IMR-90 (cell line): ENCODE data around the gene GRM4. TPM values are rescaled to one million over a fixed set of nuclear protein-coding genes. Genes with fewer than 3 reads are reported as not detected.

Experiments
- ATAC-seq: fragments of 200-7000 bp; cut with Tn5 transposase; 2 replicates; pipeline ENCODE4 v1.9.1; 2020; ENCODE audit warnings: low read depth, mild to moderate bottlenecking, moderate library complexity
- BruUV-seq: library from RNA; stranded (reverse); fragments of 400-500 nt; replicated peaks from 2 replicates; lab custom pipeline; 2021; lab: Mats Ljungman, UMichigan
- CTCF ChIA-PET: fragments of 300-600 bp; formaldehyde crosslinking; extraction: SDS; loops from one replicate; lab custom pipeline; 2021; ENCODE audit warnings: antibody characterized with exemption; lab: Yijun Ruan, JAX
- POLR2A ChIA-PET: fragments of 300-600 bp; sonication (Branson Sonifier 250); formaldehyde crosslinking; loops from one replicate; lab custom pipeline; 2022; ENCODE audit warnings: antibody characterized with exemption; ENCODE audit not compliant: unreplicated experiment; lab: Charles Lee
- DNase-seq: peaks from one replicate; pipeline ENCODE4 v3.0.0; 2013
- H2AFZ ChIP-seq: replicated peaks from 2 replicates; pipeline ENCODE3; 2013; ENCODE audit warnings: low read length, mild to moderate bottlenecking; ENCODE audit not compliant: poor library complexity
- H2AK5ac ChIP-seq: 2 replicates; pipeline ENCODE4 v1.6.1; 2013; ENCODE audit warnings: low read depth, low read length, inconsistent platforms
- H2AK9ac ChIP-seq: replicated peaks from 2 replicates; pipeline ENCODE3; 2013; ENCODE audit warnings: mild to moderate bottlenecking, low read depth, low read length, moderate library complexity; ENCODE audit not compliant: poor library complexity
- H2BK120ac ChIP-seq: 2 replicates; pipeline ENCODE4 v1.6.1; 2013; ENCODE audit warnings: low read depth, low read length, inconsistent platforms
- H2BK15ac ChIP-seq: 3 replicates; pipeline ENCODE4 v1.6.1; 2013; ENCODE audit warnings: low read depth, low read length, inconsistent platforms
- H2BK20ac ChIP-seq: 2 replicates; pipeline ENCODE4 v1.6.1; 2013; ENCODE audit warnings: low read depth, mild to moderate bottlenecking, inconsistent platforms, low read length, moderate library complexity
- H2BK5ac ChIP-seq: 2 replicates; pipeline ENCODE4 v1.6.1; 2013; ENCODE audit warnings: mild to moderate bottlenecking, low read depth, low read length, inconsistent platforms; ENCODE audit not compliant: poor library complexity, severe bottlenecking
- H3K14ac ChIP-seq: replicated peaks from 2 replicates; pipeline ENCODE4 v1.6.1; 2013; ENCODE audit warnings: low read depth, low read length, inconsistent platforms
- H3K18ac ChIP-seq: 2 replicates; pipeline ENCODE4 v1.6.1; 2013; ENCODE audit warnings: low read depth, low read length, control low read depth
- H3K23ac ChIP-seq: 2 replicates; pipeline ENCODE4 v1.6.1; 2013; ENCODE audit warnings: low read depth, low read length, inconsistent platforms
- H3K27ac ChIP-seq: 2 replicates; pipeline ENCODE4 v1.5.1; 2013; ENCODE audit warnings: mild to moderate bottlenecking, control low read depth, low read length; ENCODE audit not compliant: insufficient read depth
- H3K27me3 ChIP-seq: 2 replicates; pipeline ENCODE4 v1.6.1; 2013; ENCODE audit warnings: low read length; ENCODE audit not compliant: control insufficient read depth, insufficient read depth
- H3K36me3 ChIP-seq: 2 replicates; pipeline ENCODE4 v1.6.1; 2013; ENCODE audit warnings: low read length, mixed read lengths; ENCODE audit not compliant: control insufficient read depth, insufficient read depth
- H3K4ac ChIP-seq: 2 replicates; pipeline ENCODE4 v1.6.1; 2013; ENCODE audit warnings: low read depth, low read length, inconsistent platforms
- H3K4me1 ChIP-seq: 2 replicates; pipeline ENCODE4 v1.6.1; 2013; ENCODE audit warnings: low read length, mixed read lengths; ENCODE audit not compliant: control insufficient read depth, insufficient read depth
- H3K4me2 ChIP-seq: 2 replicates; pipeline ENCODE4 v1.6.1; 2013; ENCODE audit warnings: low read depth, mild to moderate bottlenecking, control low read depth, low read length, moderate library complexity
- H3K4me3 ChIP-seq: 2 replicates; pipeline ENCODE4 v1.5.1; 2013; ENCODE audit warnings: low read depth, mild to moderate bottlenecking, control low read depth, low read length, moderate library complexity; ENCODE audit not compliant: insufficient read depth
- H3K56ac ChIP-seq: 2 replicates; pipeline ENCODE4 v1.6.1; 2013; ENCODE audit warnings: low read length, inconsistent platforms; ENCODE audit not compliant: insufficient read depth; ENCODE audit errors: extremely low read depth
- H3K79me1 ChIP-seq, 2 experiments: 2 replicates each; pipeline ENCODE4 v1.6.1; 2013; ENCODE audit warnings: low read length in 2 of 2, inconsistent platforms in 1 of 2, low read depth in 1 of 2
- H3K9ac ChIP-seq: 2 replicates; pipeline ENCODE4 v1.6.1; 2013; ENCODE audit warnings: low read depth, low read length, control low read depth
- H3K9me1 ChIP-seq: 2 replicates; pipeline ENCODE4 v1.6.1; 2013; ENCODE audit warnings: low read length, inconsistent platforms; ENCODE audit not compliant: insufficient read depth
- H3K9me3 ChIP-seq: 2 replicates; pipeline ENCODE4 v1.6.1; 2013; ENCODE audit warnings: low read length; ENCODE audit not compliant: control insufficient read depth, insufficient read depth
- H4K20me1 ChIP-seq: 2 replicates; pipeline ENCODE4 v1.6.1; 2013; ENCODE audit warnings: low read length, inconsistent platforms; ENCODE audit not compliant: insufficient read depth
- H4K5ac ChIP-seq: 2 replicates; pipeline ENCODE4 v1.6.1; 2013; ENCODE audit warnings: mild to moderate bottlenecking, low read depth, low read length, control low read depth
- H4K8ac ChIP-seq, 2 experiments: 2 replicates each; pipeline ENCODE4 v1.6.1; 2013; ENCODE audit warnings: low read depth in 2 of 2, low read length in 2 of 2, control low read depth in 1 of 2, inconsistent platforms in 1 of 2
- H4K91ac ChIP-seq: 2 replicates; pipeline ENCODE4 v1.6.1; 2013; ENCODE audit warnings: low read depth, low read length, inconsistent platforms; ENCODE audit not compliant: insufficient read depth
- CEBPB ChIP-seq: IDR thresholded peaks from 2 replicates; pipeline ENCODE4 v1.6.1; 2012; ENCODE audit warnings: low read depth, low read length, improper control_type of control experiment
- ELK1 ChIP-seq: fragments of 150-350 bp; IDR thresholded peaks from 2 replicates; pipeline ENCODE4 v1.6.1; 2016; ENCODE audit warnings: low read depth, mild to moderate bottlenecking, low read length, moderate library complexity, borderline replicate concordance
- FOS ChIP-seq: fragments of 150-350 bp; IDR thresholded peaks from 2 replicates; pipeline ENCODE4 v1.6.1; 2016; ENCODE audit warnings: low read depth, low read length
- MAZ ChIP-seq: IDR thresholded peaks from 2 replicates; pipeline ENCODE4 v1.6.1; 2012; ENCODE audit warnings: low read depth, mild to moderate bottlenecking, low read length, improper control_type of control experiment, moderate library complexity, borderline replicate concordance
- RCOR1 ChIP-seq: IDR thresholded peaks from 2 replicates; pipeline ENCODE4 v1.6.1; 2012; ENCODE audit warnings: mild to moderate bottlenecking, low read length, improper control_type of control experiment; ENCODE audit not compliant: insufficient replicate concordance
- USF2 ChIP-seq: fragments of 150-350 bp; IDR thresholded peaks from 2 replicates; pipeline ENCODE4 v1.6.1; 2017; ENCODE audit warnings: mild to moderate bottlenecking, antibody characterized with exemption, low read length, low read depth
- WGBS, 2 experiments: methylation state at CpG; one replicate each; pipeline versions ENCODE4 v1.1.5 to v1.1.7; 2013; ENCODE audit warnings: missing lambda C conversion rate in 2 of 2; ENCODE audit not compliant: insufficient read length in 1 of 2; ENCODE audit errors: extremely low coverage in 2 of 2; 5-methylcytosine and 5-hydroxymethylcytosine counted together
- dilution Hi-C: fragments of 300-500 bp; cut with HindIII; formaldehyde crosslinking; loops from one replicate; pipeline ENCODE4 v1.14.3; 2018; ENCODE audit warnings: low sequenced_read_pairs; ENCODE audit not compliant: unreplicated experiment
- in situ Hi-C: fragments of 300-500 bp; cut with MboI; formaldehyde crosslinking; loops from 3 replicates; pipeline ENCODE4 v1.14.3; 2019; ENCODE audit warnings: low sequenced_read_pairs, inconsistent platforms, mixed read lengths
- intact Hi-C: fragments of 100-400 bp; cut with micrococcal nuclease; formaldehyde crosslinking; loops from 2 replicates; pipeline ENCODE4 v1.10.0; 2022
- polyA plus RNA-seq, 3 experiments: library from polyadenylated mRNA; depleted of rRNA; stranded (reverse); fragments of >200 nt; gene quantifications; 2 replicates each; pipeline ENCODE4 v1.2.3, GENCODE V29; 2012; ENCODE audit warnings: low replicate concordance in 1 of 3
- total RNA-seq: library from RNA; depleted of rRNA; stranded (reverse); fragments of >200 nt; gene quantifications from 2 replicates; pipeline ENCODE4 v1.2.3, GENCODE V29; 2012

Gene GRM4
- total and polyA plus RNA-seq, 2 of the 4 experiments (the other 2 are of a cell fraction) = 0.02 TPM; not detected in 1

GRCh38 chr6:34074064-34074742 lies 71.7 kb downstream of the GRM4 start:
- Histone ChIP-seq H3K4me2 (no peak overlapping the region), H3K14ac (no peak overlapping the region), H2AK9ac (no peak overlapping the region), H3K4ac (no peak overlapping the region), H3K4me3 (no peak overlapping the region), H2BK5ac (no peak overlapping the region), H2AFZ (no peak overlapping the region), H2AK5ac (no peak overlapping the region), H3K4me1 (no peaks in the 10 kb centered on the region), H3K9me3 (no peaks in the 10 kb centered on the region), H4K8ac (no peak overlapping the region), H4K20me1 (no peaks in the 10 kb centered on the region), H3K23ac (no peak overlapping the region), H2BK20ac (no peak overlapping the region), H4K91ac (no peak overlapping the region), H3K9ac (no peak overlapping the region), H3K79me1 (no peaks in the 10 kb centered on the region), H2BK15ac (no peak overlapping the region), H4K5ac (no peak overlapping the region), H3K27ac (no peak overlapping the region), H3K18ac (no peak overlapping the region), H3K27me3 (peaks cover 30% of the 10 kb centered on the region; the same call in 1 of the 2 replicates), H2BK120ac (no peak overlapping the region), H3K36me3 (no peaks in the 10 kb centered on the region), H3K9me1 (peaks cover 10% of the 10 kb centered on the region), H3K56ac (no peak overlapping the region)
- ChIA-PET POLR2A (no interaction called here), CTCF (no interaction called here)
- ATAC-seq = no peak
- in situ Hi-C loops = no loop called here
- dilution Hi-C loops = no loop called here
- BruUV-seq = no TSS peak
- intact Hi-C loops = no loop called here
- no peak for TF ChIP-seq MAZ
- no peak for TF ChIP-seq ELK1
- TF ChIP-seq RCOR1 = no peak
- TF ChIP-seq USF2 = no peak
- no peak for TF ChIP-seq FOS
- TF ChIP-seq CEBPB = no peak
- DNase-seq = no peak
- 100% methylated on average over 3 of the region's 22 CpGs; no CpG with 5 or more reads in 1 of the 2 experiments for WGBS, 2 experiments
